ENCODE data around the gene C11orf65. TPM values are rescaled to one million over a fixed set of nuclear protein-coding genes. Genes with fewer than 3 reads are reported as not detected.
"Not testable (repeated sequence)": the region's sequence is repeated elsewhere in the genome, so short reads cannot be mapped to it uniquely, and the experiment has no call there.

C11orf65 gene
- total RNA-seq, 2 experiments from 2014 or later: 1.4 to 1.9 TPM

- H3K27me3 Mint-ChIP-seq: no peaks in the 10 kb centered on the region
- no peak overlapping the region for H3K4me3 Mint-ChIP-seq
- H3K4me1 Mint-ChIP-seq: peaks cover 23% of the 10 kb centered on the region
- DNase-seq: no peak
- peaks cover 24% of the 10 kb centered on the region for H3K36me3 Mint-ChIP-seq
- no peak overlapping the region for H3K27ac Mint-ChIP-seq
- H3K9me3 Mint-ChIP-seq: no peaks in the 10 kb centered on the region
Measured at GRCh38 chr11:108494182-108494581, 26.9 kb upstream of the C11orf65 start.

- H3K36me3 Mint-ChIP-seq: peaks cover 40% of the 10 kb centered on the region
- no peak overlapping the region for H3K27ac Mint-ChIP-seq
- no peaks in the 10 kb centered on the region for H3K9me3 Mint-ChIP-seq
- DNase-seq: no peak
- no peaks in the 10 kb centered on the region for H3K27me3 Mint-ChIP-seq
- H3K4me3 Mint-ChIP-seq: no peak overlapping the region
- peaks cover 13% of the 10 kb centered on the region for H3K4me1 Mint-ChIP-seq
Measured at GRCh38 chr11:108491936-108492335, 24.6 kb upstream of the C11orf65 start.

- peaks cover 43% of the 10 kb centered on the region for H3K36me3 Mint-ChIP-seq
- H3K27me3 Mint-ChIP-seq: no peaks in the 10 kb centered on the region
- H3K27ac Mint-ChIP-seq: no peak overlapping the region
- no peak overlapping the region for H3K4me3 Mint-ChIP-seq
- no peaks in the 10 kb centered on the region for H3K4me1 Mint-ChIP-seq
- no peak for DNase-seq
- no peaks in the 10 kb centered on the region for H3K9me3 Mint-ChIP-seq
Measured at GRCh38 chr11:108486828-108487227, 19.5 kb upstream of the C11orf65 start.

GRCh38 chr11:108486331-108486730, 19.0 kb upstream of the C11orf65 start:
- Mint-ChIP-seq H3K36me3 (peaks cover 42% of the 10 kb centered on the region), H3K4me1 (no peaks in the 10 kb centered on the region), H3K27me3 (no peaks in the 10 kb centered on the region), H3K27ac (no peak overlapping the region), H3K9me3 (no peaks in the 10 kb centered on the region), H3K4me3 (no peak overlapping the region)
- DNase-seq: no peak

GRCh38 chr11:108483163-108483562, 15.8 kb upstream of the C11orf65 start:
- Mint-ChIP-seq H3K9me3 (no peaks in the 10 kb centered on the region), H3K36me3 (peaks cover 34% of the 10 kb centered on the region), H3K4me1 (no peaks in the 10 kb centered on the region), H3K27ac (no peak overlapping the region), H3K27me3 (no peaks in the 10 kb centered on the region), H3K4me3 (no peak overlapping the region)
- DNase-seq: no peak

- Mint-ChIP-seq H3K36me3 (peaks cover 12% of the 10 kb centered on the region), H3K4me3 (no peak overlapping the region), H3K4me1 (no peaks in the 10 kb centered on the region), H3K9me3 (no peaks in the 10 kb centered on the region), H3K27me3 (no peaks in the 10 kb centered on the region), H3K27ac (no peak overlapping the region)
- no peak for DNase-seq
Measured at GRCh38 chr11:108474664-108475463, 7.5 kb upstream of the C11orf65 start.

GRCh38 chr11:108472681-108473080, 5.4 kb upstream of the C11orf65 start:
- H3K4me3 Mint-ChIP-seq: no peak overlapping the region
- H3K27ac Mint-ChIP-seq: no peak overlapping the region
- H3K27me3 Mint-ChIP-seq: no peaks in the 10 kb centered on the region
- no peak for DNase-seq
- no peaks in the 10 kb centered on the region for H3K9me3 Mint-ChIP-seq
- H3K4me1 Mint-ChIP-seq: no peaks in the 10 kb centered on the region
- H3K36me3 Mint-ChIP-seq: peaks cover 12% of the 10 kb centered on the region

- Mint-ChIP-seq H3K36me3 (peaks cover 8% of the 10 kb centered on the region), H3K27me3 (no peaks in the 10 kb centered on the region), H3K4me3 (no peak overlapping the region), H3K4me1 (peaks cover 2% of the 10 kb centered on the region), H3K27ac (peak overlapping the region; percentile 100), H3K9me3 (no peaks in the 10 kb centered on the region)
- no peak for DNase-seq
Measured at GRCh38 chr11:108468478-108468864, 1.1 kb upstream of the C11orf65 start.

GRCh38 chr11:108466405-108466804, 924 bp downstream of the C11orf65 start:
- Mint-ChIP-seq H3K36me3 (peaks cover 7% of the 10 kb centered on the region), H3K27ac (peak overlapping the region; percentile 100), H3K4me3 (peak overlapping the region; percentile 99), H3K9me3 (no peaks in the 10 kb centered on the region), H3K27me3 (no peaks in the 10 kb centered on the region), H3K4me1 (peaks cover 2% of the 10 kb centered on the region)
- DNase-seq: no peak

- no peaks in the 10 kb centered on the region for H3K27me3 Mint-ChIP-seq
- peaks cover 23% of the 10 kb centered on the region for H3K9me3 Mint-ChIP-seq
- no peak overlapping the region for H3K4me3 Mint-ChIP-seq
- peaks cover 22% of the 10 kb centered on the region for H3K36me3 Mint-ChIP-seq
- no peak for DNase-seq
- H3K4me1 Mint-ChIP-seq: no peaks in the 10 kb centered on the region
- no peak overlapping the region for H3K27ac Mint-ChIP-seq
Measured at GRCh38 chr11:108453207-108453835, 14.0 kb downstream of the C11orf65 start.

GRCh38 chr11:108441445-108441844, 25.9 kb downstream of the C11orf65 start:
- H3K4me1 Mint-ChIP-seq, DNase-seq, H3K27me3 Mint-ChIP-seq, H3K27ac Mint-ChIP-seq, H3K4me3 Mint-ChIP-seq: not testable (repeated sequence)
- Mint-ChIP-seq H3K9me3 (peaks cover 29% of the 10 kb centered on the region), H3K36me3 (peaks cover 29% of the 10 kb centered on the region)

GRCh38 chr11:108436594-108436993, 30.7 kb downstream of the C11orf65 start:
- Mint-ChIP-seq H3K9me3 (peaks cover 10% of the 10 kb centered on the region), H3K36me3 (peaks cover 8% of the 10 kb centered on the region), H3K27me3 (no peaks in the 10 kb centered on the region), H3K27ac (no peak overlapping the region), H3K4me1 (peaks cover 4% of the 10 kb centered on the region), H3K4me3 (no peak overlapping the region)
- no peak for DNase-seq

- no peak for DNase-seq
- peaks cover 5% of the 10 kb centered on the region for H3K9me3 Mint-ChIP-seq
- peaks cover 3% of the 10 kb centered on the region for H3K36me3 Mint-ChIP-seq
- no peak overlapping the region for H3K27ac Mint-ChIP-seq
- peaks cover 4% of the 10 kb centered on the region for H3K4me1 Mint-ChIP-seq
- no peak overlapping the region for H3K4me3 Mint-ChIP-seq
- H3K27me3 Mint-ChIP-seq: no peaks in the 10 kb centered on the region
Measured at GRCh38 chr11:108435066-108435465, 32.3 kb downstream of the C11orf65 start.

GRCh38 chr11:108432783-108433182, 34.5 kb downstream of the C11orf65 start:
- H3K4me3 Mint-ChIP-seq: no peak overlapping the region
- peaks cover 9% of the 10 kb centered on the region for H3K36me3 Mint-ChIP-seq
- no peak overlapping the region for H3K27ac Mint-ChIP-seq
- DNase-seq: no peak
- H3K27me3 Mint-ChIP-seq: no peaks in the 10 kb centered on the region
- H3K4me1 Mint-ChIP-seq: peaks cover 4% of the 10 kb centered on the region
- peaks cover 6% of the 10 kb centered on the region for H3K9me3 Mint-ChIP-seq

GRCh38 chr11:108431997-108432396, 35.3 kb downstream of the C11orf65 start:
- H3K27ac Mint-ChIP-seq: no peak overlapping the region
- no peak overlapping the region for H3K4me3 Mint-ChIP-seq
- H3K4me1 Mint-ChIP-seq: peaks cover 4% of the 10 kb centered on the region
- DNase-seq: no peak
- no peaks in the 10 kb centered on the region for H3K27me3 Mint-ChIP-seq
- peaks cover 9% of the 10 kb centered on the region for H3K36me3 Mint-ChIP-seq
- peaks cover 7% of the 10 kb centered on the region for H3K9me3 Mint-ChIP-seq

GRCh38 chr11:108431370-108431769, 36.0 kb downstream of the C11orf65 start:
- no peak for DNase-seq
- no peaks in the 10 kb centered on the region for H3K27me3 Mint-ChIP-seq
- H3K4me3 Mint-ChIP-seq: no peak overlapping the region
- H3K27ac Mint-ChIP-seq: no peak overlapping the region
- H3K4me1 Mint-ChIP-seq: peaks cover 4% of the 10 kb centered on the region
- peaks cover 11% of the 10 kb centered on the region for H3K9me3 Mint-ChIP-seq
- H3K36me3 Mint-ChIP-seq: peaks cover 6% of the 10 kb centered on the region
